Measurements from ENCODE around the gene PLLP. TPM values are rescaled to one million over a fixed set of nuclear protein-coding genes. Genes with fewer than 3 reads are reported as not detected.

The PLLP gene
- total RNA-seq, 1 experiment from 2014 or later, result 2.8 TPM

GRCh38 chr16:57258226-57258909 is 26.1 kb downstream of the PLLP start:
- BruUV-seq (replicated peaks), result no TSS peak
- H3K4me2 ChIP-seq, result no peak overlapping the region
- H3K36me3 ChIP-seq (ENCODE audit: low read depth), result no peaks in the 10 kb centered on the region
- DNase-seq, result no peak
- H3K4me3 ChIP-seq, result no peak overlapping the region
- H3K27ac ChIP-seq, result no peak overlapping the region
- ChIA-PET CTCF (no interaction called here), POLR2A (ENCODE audit: unreplicated experiment) (no interaction called here)
- H3F3A ChIP-seq (ENCODE audit: insufficient read depth, low read depth), result peaks cover 31% of the 10 kb centered on the region
- H2AFZ ChIP-seq, result no peak overlapping the region
- TF ChIP-seq EZH2 (IDR thresholded peaks at IDR 0.05; ENCODE audit: low read depth), result no peak
- TF ChIP-seq CTCF (conservative IDR thresholded peaks at IDR 0.05), result no peak
- no peaks in the 10 kb centered on the region for H3K79me2 ChIP-seq (ENCODE audit: low read depth)
- H3K9me2 ChIP-seq (ENCODE audit: insufficient read depth), result no peaks in the 10 kb centered on the region
- peaks cover 34% of the 10 kb centered on the region for H3K4me1 ChIP-seq (replicated peaks; ENCODE audit: insufficient read depth)
- no peaks in the 10 kb centered on the region for H3K27me3 ChIP-seq (ENCODE audit: insufficient read depth, low read depth)
- intact Hi-C loops (cut with micrococcal nuclease; ENCODE audit: unreplicated experiment), result no loop called here
- no peaks in the 10 kb centered on the region for H3K9me3 ChIP-seq (ENCODE audit: insufficient read depth, low read depth)
- H4K20me1 ChIP-seq (ENCODE audit: insufficient read depth), result no peaks in the 10 kb centered on the region

GRCh38 chr16:57257455-57258070 is 26.9 kb downstream of the PLLP start:
- CTCF ChIA-PET, result no interaction called here
- Histone ChIP-seq H3K27ac (no peak overlapping the region), H3K9me3 (ENCODE audit: insufficient read depth, low read depth) (no peaks in the 10 kb centered on the region), H3K36me3 (ENCODE audit: low read depth) (no peaks in the 10 kb centered on the region), H3K9me2 (ENCODE audit: insufficient read depth) (no peaks in the 10 kb centered on the region), H3K4me1 (replicated peaks; ENCODE audit: insufficient read depth) (peaks cover 40% of the 10 kb centered on the region), H3F3A (ENCODE audit: insufficient read depth, low read depth) (peaks cover 35% of the 10 kb centered on the region), H4K20me1 (ENCODE audit: insufficient read depth) (no peaks in the 10 kb centered on the region), H2AFZ (no peak overlapping the region), H3K79me2 (ENCODE audit: low read depth) (no peaks in the 10 kb centered on the region), H3K4me2 (no peak overlapping the region), H3K4me3 (no peak overlapping the region), H3K27me3 (ENCODE audit: insufficient read depth, low read depth) (no peaks in the 10 kb centered on the region)
- no peak for TF ChIP-seq CTCF (conservative IDR thresholded peaks at IDR 0.05)
- no peak for TF ChIP-seq EZH2 (IDR thresholded peaks at IDR 0.05; ENCODE audit: low read depth)
- POLR2A ChIA-PET (ENCODE audit: unreplicated experiment), result no interaction called here
- no TSS peak for BruUV-seq (replicated peaks)
- intact Hi-C loops (cut with micrococcal nuclease; ENCODE audit: unreplicated experiment), result no loop called here
- DNase-seq, result no peak

- H4K20me1 ChIP-seq (ENCODE audit: insufficient read depth), result no peaks in the 10 kb centered on the region
- H3K36me3 ChIP-seq (ENCODE audit: low read depth), result 0 out of 2 replicates have a peak, but pooled peaks cover 4% of the 10 kb centered on the region
- H3K79me2 ChIP-seq (ENCODE audit: low read depth), result no peaks in the 10 kb centered on the region
- peaks cover 35% of the 10 kb centered on the region for H3F3A ChIP-seq (ENCODE audit: insufficient read depth, low read depth)
- CTCF ChIA-PET, result no interaction called here
- no peak overlapping the region for H3K4me2 ChIP-seq
- TF ChIP-seq CTCF (conservative IDR thresholded peaks at IDR 0.05) (no peak), EZH2 (IDR thresholded peaks at IDR 0.05; ENCODE audit: low read depth) (no peak)
- H3K9me3 ChIP-seq (ENCODE audit: insufficient read depth, low read depth), result no peaks in the 10 kb centered on the region
- BruUV-seq (replicated peaks), result no TSS peak
- intact Hi-C loops (cut with micrococcal nuclease; ENCODE audit: unreplicated experiment), result no loop called here
- no peak for DNase-seq
- no peaks in the 10 kb centered on the region for H3K27me3 ChIP-seq (ENCODE audit: insufficient read depth, low read depth)
- no peak overlapping the region for H3K27ac ChIP-seq
- H3K4me1 ChIP-seq (replicated peaks; ENCODE audit: insufficient read depth), result peaks cover 40% of the 10 kb centered on the region
- no peak overlapping the region for H2AFZ ChIP-seq
- H3K9me2 ChIP-seq (ENCODE audit: insufficient read depth), result no peaks in the 10 kb centered on the region
- POLR2A ChIA-PET (ENCODE audit: unreplicated experiment), result no interaction called here
- H3K4me3 ChIP-seq, result no peak overlapping the region
Measured at GRCh38 chr16:57256601-57257395, 27.7 kb downstream of the PLLP start.
